Measurements from ENCODE around the gene TRIP4. TPM values are rescaled to one million over a fixed set of nuclear protein-coding genes. Genes with fewer than 3 reads are reported as not detected.

TRIP4 gene
- total and polyA plus RNA-seq, 2 experiments from 2014 or later, result 13.9 to 30.6 TPM

GRCh38 chr15:64476550-64476949, 88.9 kb downstream of the TRIP4 start:
- Histone ChIP-seq H3K4me1 (ENCODE audit: insufficient read depth) (no peaks in the 10 kb centered on the region), H3K36me3 (replicated peaks; ENCODE audit: insufficient read depth, low read depth) (no peaks in the 10 kb centered on the region), H4K20me1 (ENCODE audit: insufficient read depth, poor library complexity, severe bottlenecking) (peaks cover 25% of the 10 kb centered on the region), H3K4me3 (no peak overlapping the region), H2AFZ (no peak overlapping the region), H3K27me3 (no peaks in the 10 kb centered on the region), H3K4me2 (no peak overlapping the region), H3K9me2 (replicated peaks; ENCODE audit: insufficient read depth) (no peaks in the 10 kb centered on the region), H3K27ac (peak overlapping the region; percentile 17), H3K79me2 (peaks cover 89% of the 10 kb centered on the region), H3K9me3 (ENCODE audit: low read depth) (no peaks in the 10 kb centered on the region)
- TF ChIP-seq EZH2 (IDR thresholded peaks at IDR 0.05; ENCODE audit: borderline replicate concordance), result no peak
- TF ChIP-seq, protein P1, sequence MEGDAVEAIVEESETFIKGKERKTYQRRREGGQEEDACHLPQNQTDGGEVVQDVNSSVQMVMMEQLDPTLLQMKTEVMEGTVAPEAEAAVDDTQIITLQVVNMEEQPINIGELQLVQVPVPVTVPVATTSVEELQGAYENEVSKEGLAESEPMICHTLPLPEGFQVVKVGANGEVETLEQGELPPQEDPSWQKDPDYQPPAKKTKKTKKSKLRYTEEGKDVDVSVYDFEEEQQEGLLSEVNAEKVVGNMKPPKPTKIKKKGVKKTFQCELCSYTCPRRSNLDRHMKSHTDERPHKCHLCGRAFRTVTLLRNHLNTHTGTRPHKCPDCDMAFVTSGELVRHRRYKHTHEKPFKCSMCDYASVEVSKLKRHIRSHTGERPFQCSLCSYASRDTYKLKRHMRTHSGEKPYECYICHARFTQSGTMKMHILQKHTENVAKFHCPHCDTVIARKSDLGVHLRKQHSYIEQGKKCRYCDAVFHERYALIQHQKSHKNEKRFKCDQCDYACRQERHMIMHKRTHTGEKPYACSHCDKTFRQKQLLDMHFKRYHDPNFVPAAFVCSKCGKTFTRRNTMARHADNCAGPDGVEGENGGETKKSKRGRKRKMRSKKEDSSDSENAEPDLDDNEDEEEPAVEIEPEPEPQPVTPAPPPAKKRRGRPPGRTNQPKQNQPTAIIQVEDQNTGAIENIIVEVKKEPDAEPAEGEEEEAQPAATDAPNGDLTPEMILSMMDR (IDR thresholded peaks at IDR 0.05; ENCODE audit: poor library complexity), result no peak
- no peak for TF ChIP-seq EZH2phosphoT487 (IDR thresholded peaks at IDR 0.05; ENCODE audit: low read depth, severe bottlenecking, unreplicated experiment)
- no peak for DNase-seq (ENCODE audit: low spot score)
- 100% methylated on average over 1 of the region's 1 CpG for WGBS (ENCODE audit: low lambda C conversion rate, missing lambda C conversion rate)

GRCh38 chr15:64478863-64479262, 91.2 kb downstream of the TRIP4 start:
- no peak for DNase-seq (ENCODE audit: low spot score)
- 4% methylated on average over 1 of the region's 1 CpG for WGBS (ENCODE audit: low lambda C conversion rate, missing lambda C conversion rate)
- Histone ChIP-seq H3K4me1 (ENCODE audit: insufficient read depth) (no peaks in the 10 kb centered on the region), H3K9me2 (replicated peaks; ENCODE audit: insufficient read depth) (no peaks in the 10 kb centered on the region), H3K4me2 (no peak overlapping the region), H4K20me1 (ENCODE audit: insufficient read depth, poor library complexity, severe bottlenecking) (peaks cover 17% of the 10 kb centered on the region), H3K9me3 (ENCODE audit: low read depth) (no peaks in the 10 kb centered on the region), H3K27me3 (no peaks in the 10 kb centered on the region), H3K27ac (no peak overlapping the region), H3K4me3 (no peak overlapping the region), H2AFZ (no peak overlapping the region), H3K36me3 (replicated peaks; ENCODE audit: insufficient read depth, low read depth) (no peaks in the 10 kb centered on the region), H3K79me2 (peaks cover 86% of the 10 kb centered on the region)
- TF ChIP-seq EZH2 (IDR thresholded peaks at IDR 0.05; ENCODE audit: borderline replicate concordance), result no peak
- no peak for TF ChIP-seq EZH2phosphoT487 (IDR thresholded peaks at IDR 0.05; ENCODE audit: low read depth, severe bottlenecking, unreplicated experiment)
- TF ChIP-seq, protein P1 (IDR thresholded peaks at IDR 0.05; ENCODE audit: poor library complexity), result no peak

DNA sequence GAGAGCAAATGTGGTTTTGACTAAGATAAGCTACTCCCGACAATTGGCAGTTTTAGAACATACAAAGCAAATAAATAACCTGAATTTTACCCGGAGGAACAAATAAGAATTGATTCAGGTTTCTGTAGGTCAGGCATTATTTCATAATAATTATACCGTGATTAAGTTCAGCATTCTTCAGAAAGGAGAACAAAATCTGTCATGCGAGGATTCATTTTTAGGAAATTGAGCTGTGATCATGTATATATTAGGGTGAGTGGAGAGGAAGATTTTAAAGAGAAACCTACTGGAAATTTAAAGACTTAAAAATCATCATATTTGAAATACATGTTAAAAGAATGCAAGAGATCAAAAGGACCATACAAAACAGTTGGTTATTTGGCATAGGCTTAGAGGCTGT, 93.3 kb downstream of the TRIP4 start:
- Histone ChIP-seq H3K27ac (no peak overlapping the region), H3K9me2 (replicated peaks; ENCODE audit: insufficient read depth) (no peaks in the 10 kb centered on the region), H3K4me3 (no peak overlapping the region), H4K20me1 (ENCODE audit: insufficient read depth, poor library complexity, severe bottlenecking) (peaks cover 11% of the 10 kb centered on the region), H2AFZ (no peak overlapping the region), H3K36me3 (replicated peaks; ENCODE audit: insufficient read depth, low read depth) (no peaks in the 10 kb centered on the region), H3K9me3 (ENCODE audit: low read depth) (no peaks in the 10 kb centered on the region), H3K4me1 (ENCODE audit: insufficient read depth) (no peaks in the 10 kb centered on the region), H3K4me2 (no peak overlapping the region), H3K27me3 (no peaks in the 10 kb centered on the region), H3K79me2 (peaks cover 85% of the 10 kb centered on the region)
- 84% methylated on average over 4 of the region's 4 CpGs for WGBS (ENCODE audit: low lambda C conversion rate, missing lambda C conversion rate)
- no peak for DNase-seq (ENCODE audit: low spot score)
- TF ChIP-seq EZH2 (IDR thresholded peaks at IDR 0.05; ENCODE audit: borderline replicate concordance) (no peak), EZH2phosphoT487 (IDR thresholded peaks at IDR 0.05; ENCODE audit: low read depth, severe bottlenecking, unreplicated experiment) (no peak)
- TF ChIP-seq, protein P1 (IDR thresholded peaks at IDR 0.05; ENCODE audit: poor library complexity), result no peak

- no peaks in the 10 kb centered on the region for H3K9me3 ChIP-seq (ENCODE audit: low read depth)
- H3K9me2 ChIP-seq (replicated peaks; ENCODE audit: insufficient read depth), result no peaks in the 10 kb centered on the region
- H3K4me1 ChIP-seq (ENCODE audit: insufficient read depth), result no peaks in the 10 kb centered on the region
- no peak for DNase-seq (ENCODE audit: low spot score)
- no peaks in the 10 kb centered on the region for H3K36me3 ChIP-seq (replicated peaks; ENCODE audit: insufficient read depth, low read depth)
- H3K79me2 ChIP-seq, result peaks cover 82% of the 10 kb centered on the region
- TF ChIP-seq, protein P1 (IDR thresholded peaks at IDR 0.05; ENCODE audit: poor library complexity), result no peak
- TF ChIP-seq EZH2phosphoT487 (IDR thresholded peaks at IDR 0.05; ENCODE audit: low read depth, severe bottlenecking, unreplicated experiment) (no peak), EZH2 (IDR thresholded peaks at IDR 0.05; ENCODE audit: borderline replicate concordance) (no peak)
- no peak overlapping the region for H3K4me2 ChIP-seq
- no peak overlapping the region for H2AFZ ChIP-seq
- H3K27ac ChIP-seq, result no peak overlapping the region
- H4K20me1 ChIP-seq (ENCODE audit: insufficient read depth, poor library complexity, severe bottlenecking), result peaks cover 7% of the 10 kb centered on the region
- H3K4me3 ChIP-seq, result no peak overlapping the region
- no peaks in the 10 kb centered on the region for H3K27me3 ChIP-seq
These were observed 96.1 kb downstream of the TRIP4 start for GRCh38 chr15:64483749-64484148.

All from hepatocyte (in vitro differentiated cells).